ENCODE measurements around the gene NFIA. TPM values are rescaled to one million over a fixed set of nuclear protein-coding genes. Genes with fewer than 3 reads are reported as not detected.
A peak's percentile ranks its signal among the peaks of the same experiment; 100 is the strongest.

The NFIA gene
- total and polyA plus RNA-seq, 2 of the 13 experiments (the other 11 are each of a cell fraction or from before 2014, with no cell fraction given), result 14.7 to 28.5 TPM

GRCh38 chr1:61337981-61338848 lies 255.9 kb downstream of the NFIA start (continued):
- TF ChIP-seq, protein P1, sequence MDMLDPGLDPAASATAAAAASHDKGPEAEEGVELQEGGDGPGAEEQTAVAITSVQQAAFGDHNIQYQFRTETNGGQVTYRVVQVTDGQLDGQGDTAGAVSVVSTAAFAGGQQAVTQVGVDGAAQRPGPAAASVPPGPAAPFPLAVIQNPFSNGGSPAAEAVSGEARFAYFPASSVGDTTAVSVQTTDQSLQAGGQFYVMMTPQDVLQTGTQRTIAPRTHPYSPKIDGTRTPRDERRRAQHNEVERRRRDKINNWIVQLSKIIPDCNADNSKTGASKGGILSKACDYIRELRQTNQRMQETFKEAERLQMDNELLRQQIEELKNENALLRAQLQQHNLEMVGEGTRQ (IDR thresholded peaks at IDR 0.05; ENCODE audit: low read depth, low read length), result no peak
- TF ChIP-seq, protein P1 (CRISPR knock-in tag; IDR thresholded peaks at IDR 0.05; ENCODE audit: borderline replicate concordance), result no peak
- TF ChIP-seq, protein P2, sequence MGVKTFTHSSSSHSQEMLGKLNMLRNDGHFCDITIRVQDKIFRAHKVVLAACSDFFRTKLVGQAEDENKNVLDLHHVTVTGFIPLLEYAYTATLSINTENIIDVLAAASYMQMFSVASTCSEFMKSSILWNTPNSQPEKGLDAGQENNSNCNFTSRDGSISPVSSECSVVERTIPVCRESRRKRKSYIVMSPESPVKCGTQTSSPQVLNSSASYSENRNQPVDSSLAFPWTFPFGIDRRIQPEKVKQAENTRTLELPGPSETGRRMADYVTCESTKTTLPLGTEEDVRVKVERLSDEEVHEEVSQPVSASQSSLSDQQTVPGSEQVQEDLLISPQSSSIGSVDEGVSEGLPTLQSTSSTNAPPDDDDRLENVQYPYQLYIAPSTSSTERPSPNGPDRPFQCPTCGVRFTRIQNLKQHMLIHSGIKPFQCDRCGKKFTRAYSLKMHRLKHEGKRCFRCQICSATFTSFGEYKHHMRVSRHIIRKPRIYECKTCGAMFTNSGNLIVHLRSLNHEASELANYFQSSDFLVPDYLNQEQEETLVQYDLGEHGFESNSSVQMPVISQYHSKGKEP (CRISPR knock-in tag; IDR thresholded peaks at IDR 0.05), result no peak
- TF ChIP-seq MBD4 (IDR thresholded peaks at IDR 0.05; ENCODE audit: borderline replicate concordance, low read length) (peak; percentile 79; the same call in 1 of the 2 replicates), SMC3 (IDR thresholded peaks at IDR 0.05; ENCODE audit: low read length) (peak; percentile 45), BORCS8-MEF2B (CRISPR knock-in tag; IDR thresholded peaks at IDR 0.05) (no peak), KAT2B (IDR thresholded peaks at IDR 0.05; ENCODE audit: borderline replicate concordance, low read depth, low read length) (no peak), EHMT2 (IDR thresholded peaks at IDR 0.05; ENCODE audit: borderline replicate concordance, low read depth, low read length) (no peak), ZNF761 (CRISPR knock-in tag; conservative IDR thresholded peaks at IDR 0.05) (no peak), ZNF749 (CRISPR knock-in tag; IDR thresholded peaks at IDR 0.05; ENCODE audit: borderline replicate concordance) (peak; percentile 52; the same call in 1 of the 2 replicates), FLYWCH1 (CRISPR knock-in tag; IDR thresholded peaks at IDR 0.05) (no peak), JUN (CRISPR knock-in tag; IDR thresholded peaks at IDR 0.05) (peak; percentile 99), NR2F2 (IDR thresholded peaks at IDR 0.05; ENCODE audit: borderline replicate concordance, low read depth) (no peak), ZNF460 (CRISPR knock-in tag; IDR thresholded peaks at IDR 0.05; ENCODE audit: borderline replicate concordance) (no peak), ZBTB1 (CRISPR knock-in tag; IDR thresholded peaks at IDR 0.05; ENCODE audit: borderline replicate concordance) (no peak), HMG20B (CRISPR knock-in tag; conservative IDR thresholded peaks at IDR 0.05) (peak; percentile 32; the same call in 1 of the 2 replicates), TARDBP (CRISPR knock-in tag; IDR thresholded peaks at IDR 0.05) (no peak), HOXA7 (CRISPR knock-in tag; IDR thresholded peaks at IDR 0.05) (no peak), ZNF782 (CRISPR knock-in tag; IDR thresholded peaks at IDR 0.05; ENCODE audit: borderline replicate concordance) (no peak), ZNF260 (CRISPR knock-in tag; IDR thresholded peaks at IDR 0.05; ENCODE audit: borderline replicate concordance, low read depth) (no peak)
- TF ChIP-seq, protein P3, sequence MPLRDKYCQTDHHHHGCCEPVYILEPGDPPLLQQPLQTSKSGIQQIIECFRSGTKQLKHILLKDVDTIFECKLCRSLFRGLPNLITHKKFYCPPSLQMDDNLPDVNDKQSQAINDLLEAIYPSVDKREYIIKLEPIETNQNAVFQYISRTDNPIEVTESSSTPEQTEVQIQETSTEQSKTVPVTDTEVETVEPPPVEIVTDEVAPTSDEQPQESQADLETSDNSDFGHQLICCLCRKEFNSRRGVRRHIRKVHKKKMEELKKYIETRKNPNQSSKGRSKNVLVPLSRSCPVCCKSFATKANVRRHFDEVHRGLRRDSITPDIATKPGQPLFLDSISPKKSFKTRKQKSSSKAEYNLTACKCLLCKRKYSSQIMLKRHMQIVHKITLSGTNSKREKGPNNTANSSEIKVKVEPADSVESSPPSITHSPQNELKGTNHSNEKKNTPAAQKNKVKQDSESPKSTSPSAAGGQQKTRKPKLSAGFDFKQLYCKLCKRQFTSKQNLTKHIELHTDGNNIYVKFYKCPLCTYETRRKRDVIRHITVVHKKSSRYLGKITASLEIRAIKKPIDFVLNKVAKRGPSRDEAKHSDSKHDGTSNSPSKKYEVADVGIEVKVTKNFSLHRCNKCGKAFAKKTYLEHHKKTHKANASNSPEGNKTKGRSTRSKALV (CRISPR knock-in tag; IDR thresholded peaks at IDR 0.05), result peak; percentile 46; the same call in 1 of the 2 replicates
- TF ChIP-seq, protein P4, sequence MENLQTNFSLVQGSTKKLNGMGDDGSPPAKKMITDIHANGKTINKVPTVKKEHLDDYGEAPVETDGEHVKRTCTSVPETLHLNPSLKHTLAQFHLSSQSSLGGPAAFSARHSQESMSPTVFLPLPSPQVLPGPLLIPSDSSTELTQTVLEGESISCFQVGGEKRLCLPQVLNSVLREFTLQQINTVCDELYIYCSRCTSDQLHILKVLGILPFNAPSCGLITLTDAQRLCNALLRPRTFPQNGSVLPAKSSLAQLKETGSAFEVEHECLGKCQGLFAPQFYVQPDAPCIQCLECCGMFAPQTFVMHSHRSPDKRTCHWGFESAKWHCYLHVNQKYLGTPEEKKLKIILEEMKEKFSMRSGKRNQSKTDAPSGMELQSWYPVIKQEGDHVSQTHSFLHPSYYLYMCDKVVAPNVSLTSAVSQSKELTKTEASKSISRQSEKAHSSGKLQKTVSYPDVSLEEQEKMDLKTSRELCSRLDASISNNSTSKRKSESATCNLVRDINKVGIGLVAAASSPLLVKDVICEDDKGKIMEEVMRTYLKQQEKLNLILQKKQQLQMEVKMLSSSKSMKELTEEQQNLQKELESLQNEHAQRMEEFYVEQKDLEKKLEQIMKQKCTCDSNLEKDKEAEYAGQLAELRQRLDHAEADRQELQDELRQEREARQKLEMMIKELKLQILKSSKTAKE (CRISPR knock-in tag; IDR thresholded peaks at IDR 0.05; ENCODE audit: borderline replicate concordance), result no peak
